GM12878 (cell line): ENCODE measurements around the gene MGRN1. TPM values are rescaled to one million over a fixed set of nuclear protein-coding genes. Genes with fewer than 3 reads are reported as not detected.

Source experiments
- ATAC-seq: fragments of 200-7000 bp; cut with Tn5 transposase; 3 replicates; pipeline ENCODE4 v1.9.1; 2020; ENCODE audit warnings: mild to moderate bottlenecking, moderate library complexity
- BruUV-seq: library from RNA; stranded (reverse); fragments of 400-500 nt; replicated peaks from 2 replicates; lab custom pipeline; 2021; lab: Mats Ljungman, UMichigan
- CTCF ChIA-PET: fragments of 300-600 bp; sonication (Branson Sonifier 250); formaldehyde crosslinking; extraction: SDS; loops from one replicate; lab custom pipeline; 2021; ENCODE audit warnings: inconsistent platforms; lab: Yijun Ruan, JAX
- POLR2A ChIA-PET: fragments of 350-600 bp; formaldehyde crosslinking; extraction: SDS; loops from one replicate; lab custom pipeline; 2021; ENCODE audit warnings: inconsistent platforms; lab: Charles Lee
- RAD21 ChIA-PET: fragments of 300-600 bp; sonication (Branson Sonifier 250); formaldehyde crosslinking; loops from one replicate; lab custom pipeline; 2023; ENCODE audit warnings: antibody characterized with exemption; ENCODE audit not compliant: unreplicated experiment; lab: Charles Lee
- SMC1A ChIA-PET: fragments of 300-600 bp; sonication (Branson Sonifier 250); formaldehyde crosslinking; loops from one replicate; lab custom pipeline; 2023; ENCODE audit not compliant: unreplicated experiment, uncharacterized antibody; lab: Charles Lee
- DNase-seq: peaks from one replicate; pipeline ENCODE4 v3.0.0-alpha.2; 2011; ENCODE audit warnings: low read depth, low spot score
- FAIRE-seq: peaks from 3 replicates; lab custom pipeline; 2011; peaks lifted over from hg19 to GRCh38; lab: Jason Lieb, UNC
- H2AFZ ChIP-seq: 2 replicates; pipeline ENCODE4 v1.6.0; 2011; ENCODE audit warnings: low read depth, low read length, control low read depth; ENCODE audit not compliant: control insufficient read depth
- H3K27ac ChIP-seq: 2 replicates; pipeline ENCODE4 v1.5.1; 2011; ENCODE audit warnings: control low read depth; ENCODE audit not compliant: control insufficient read depth, insufficient read depth
- H3K27me3 ChIP-seq, 2 experiments: replicated peaks in 1 of 2; 2 replicates each; pipeline versions ENCODE4 v1.6.0 to v1.6.1; 2011; ENCODE audit warnings: low read length in 1 of 2; ENCODE audit not compliant: control insufficient read depth in 2 of 2, insufficient read depth in 2 of 2
- H3K36me3 ChIP-seq, 2 experiments: 2 replicates each; pipeline ENCODE4 v1.5.1; 2011; ENCODE audit warnings: low read length in 1 of 2; ENCODE audit not compliant: control insufficient read depth in 2 of 2, insufficient read depth in 2 of 2
- H3K4me1 ChIP-seq: 2 replicates; pipeline ENCODE4 v1.6.1; 2011; ENCODE audit warnings: mild to moderate bottlenecking, low read length, moderate library complexity, mixed read lengths; ENCODE audit not compliant: control insufficient read depth, insufficient read depth
- H3K4me2 ChIP-seq: 2 replicates; pipeline ENCODE4 v1.6.0; 2011; ENCODE audit warnings: control low read depth; ENCODE audit not compliant: control insufficient read depth, insufficient read depth
- H3K4me3 ChIP-seq: fragments of 200-600 bp; sonication (generic); 2 replicates; pipeline ENCODE4 v1.5.1; 2016
- H3K79me2 ChIP-seq: 2 replicates; pipeline ENCODE4 v1.6.0; 2011; ENCODE audit warnings: low read length; ENCODE audit not compliant: control insufficient read depth, insufficient read depth
- H3K9ac ChIP-seq: 2 replicates; pipeline ENCODE4 v1.8.0; 2011; ENCODE audit warnings: low read length, control low read depth, mixed read lengths; ENCODE audit not compliant: control insufficient read depth, insufficient read depth
- H3K9me3 ChIP-seq: replicated peaks from 3 replicates; pipeline ENCODE4 v1.5.1; 2011; ENCODE audit warnings: mild to moderate bottlenecking, low read length; ENCODE audit not compliant: control insufficient read depth, insufficient read depth
- H4K20me1 ChIP-seq: 2 replicates; pipeline ENCODE4 v1.6.0; 2011; ENCODE audit not compliant: control insufficient read depth, insufficient read depth
- CEBPZ ChIP-seq: fragments of 150-350 bp; IDR thresholded peaks from 2 replicates; pipeline ENCODE4 v1.6.1; 2016; ENCODE audit warnings: low read depth, low read length
- LARP7 ChIP-seq: fragments of 450-650 bp; IDR thresholded peaks from 2 replicates; pipeline ENCODE4 v1.6.1; 2017; ENCODE audit warnings: mild to moderate bottlenecking
- NFYA ChIP-seq: IDR thresholded peaks from 2 replicates; pipeline ENCODE4 v1.6.1; 2011; ENCODE audit warnings: low read depth, mild to moderate bottlenecking, low read length, improper control_type of control experiment, borderline replicate concordance
- TCF7 ChIP-seq: IDR thresholded peaks from 2 replicates; pipeline ENCODE4 v1.6.1; 2014; ENCODE audit warnings: antibody characterized with exemption, borderline replicate concordance
- ZBTB40 ChIP-seq: fragments of 450-650 bp; IDR thresholded peaks from 2 replicates; pipeline ENCODE4 v1.6.1; 2016; ENCODE audit warnings: mild to moderate bottlenecking, moderate library complexity, borderline replicate concordance
- ZNF592 ChIP-seq: fragments of 450-650 bp; IDR thresholded peaks from 2 replicates; pipeline ENCODE4 v1.6.1; 2017; ENCODE audit warnings: mild to moderate bottlenecking, moderate library complexity
- WGBS: methylation state at CpG from one replicate; pipeline ENCODE4 v1.1.6; 2016; ENCODE audit warnings: low lambda C conversion rate; ENCODE audit not compliant: insufficient replicate concordance, insufficient coverage; ENCODE audit errors: missing lambda C conversion rate; 5-methylcytosine and 5-hydroxymethylcytosine counted together
- in situ Hi-C: fragments of 300-500 bp; cut with MboI; formaldehyde crosslinking; loops from 9 replicates; pipeline ENCODE4 v1.14.3; 2018; ENCODE audit warnings: mixed read lengths
- intact Hi-C: fragments of 100-400 bp; cut with micrococcal nuclease; formaldehyde crosslinking; loops from one replicate; pipeline ENCODE4 v1.14.2; 2022; ENCODE audit not compliant: unreplicated experiment
- polyA plus RNA-seq, 11 experiments: library from polyadenylated mRNA; depleted of rRNA in 4 of 11; unstranded in 6 of 11; stranded (reverse) in 5 of 11; fragments of >200 nt; fragmentation: Nextera tagmentation in 4 of 11; fragmentation: Illumina TruSeq in 1 of 11; extraction: Ambion mirVana in 4 of 11; extraction: Trizol in 1 of 11; gene quantifications; 1 replicate in 1 of 11; 2 replicates in 10 of 11; pipeline versions ENCODE4 v1.2.1 to v1.2.3, GENCODE V29; 2011 to 2016; ENCODE audit warnings: inconsistent platforms in 2 of 11, missing spikeins in 2 of 11, low read depth in 1 of 11
- total RNA-seq, 4 experiments: library from RNA; depleted of rRNA in 3 of 4; stranded (reverse); fragments of >200 nt in 3 of 4; fragmentation: Illumina TruSeq in 1 of 4; extraction: Trizol in 1 of 4; gene quantifications; 2 replicates each; pipeline versions ENCODE4 v1.2.1 to v1.2.3, GENCODE V29; 2013 to 2021

Gene MGRN1
- total and polyA plus RNA-seq, 10 of the 15 experiments (the other 5 are each of a cell fraction or from before 2014, with no cell fraction given) = 0.35 to 86.7 (median 14.6) TPM

- 55% methylated on average over 6 of the region's 6 CpGs for WGBS
- Histone ChIP-seq H3K79me2 (no peaks in the 10 kb centered on the region), H3K27me3 (no peaks in the 10 kb centered on the region; a peak in 2 of 4 replicates), H3K4me1 (no peaks in the 10 kb centered on the region), H3K9ac (no peak overlapping the region), H3K4me3 (no peak overlapping the region), H3K27ac (no peak overlapping the region), H3K9me3 (peaks cover 8% of the 10 kb centered on the region; the same call in 2 of the 3 replicates), H4K20me1 (no peaks in the 10 kb centered on the region), H2AFZ (no peak overlapping the region), H3K4me2 (no peak overlapping the region), H3K36me3 (no peaks in the 10 kb centered on the region)
- in situ Hi-C loops = no loop called here
- TF ChIP-seq LARP7 = no peak
- no peak for TF ChIP-seq CEBPZ
- TF ChIP-seq ZNF592 = no peak
- TF ChIP-seq TCF7 = no peak
- TF ChIP-seq ZBTB40 = no peak
- no peak for TF ChIP-seq NFYA
- ChIA-PET RAD21 (no interaction called here), SMC1A (interaction anchor here (1.3 kb wide), 1 partner anchor 81 kb away, joined by 4 read pairs; no protein-coding TSS in a partner anchor), POLR2A (no interaction called here), CTCF (interaction anchor here (0.9 to 2.3 kb wide), 3 partner anchors 71 to 84 kb away, joined by 3 to 13 read pairs (median 5); no protein-coding TSS in a partner anchor)
- no TSS peak for BruUV-seq
- ATAC-seq = no peak
- DNase-seq = no peak
- no peak for FAIRE-seq
- intact Hi-C loops = no loop called here
These were observed 35.7 kb upstream of the MGRN1 start for GRCh38 chr16:4588961-4589360.
